ENCODE results near the gene LHX3.

The LHX3 gene

GRCh38 chr9:136209232-136209631, 4.3 kb upstream of the LHX3 start:
- DNase-seq (ENCODE audit: low spot score) = no peak

GRCh38 chr9:136208675-136209074, 3.7 kb upstream of the LHX3 start:
- no peak for DNase-seq (ENCODE audit: low spot score)

- DNase-seq (ENCODE audit: low spot score) = no peak
Observed at GRCh38 chr9:136207616-136208015, 2.7 kb upstream of the LHX3 start.

- peak; percentile 45 for DNase-seq (ENCODE audit: low spot score)
Observed at GRCh38 chr9:136206602-136207275, 1.8 kb upstream of the LHX3 start.

- no peak for DNase-seq (ENCODE audit: low spot score)
Observed at GRCh38 chr9:136205707-136205992, 722 bp upstream of the LHX3 start.

GRCh38 chr9:136204145-136204805, 653 bp downstream of the LHX3 start:
- DNase-seq (ENCODE audit: low spot score) = no peak

GRCh38 chr9:136203408-136204144, 1.4 kb downstream of the LHX3 start:
- DNase-seq (ENCODE audit: low spot score) = no peak

- DNase-seq (ENCODE audit: low spot score) = no peak
Observed at GRCh38 chr9:136202454-136203407, 2.2 kb downstream of the LHX3 start.

DNA sequence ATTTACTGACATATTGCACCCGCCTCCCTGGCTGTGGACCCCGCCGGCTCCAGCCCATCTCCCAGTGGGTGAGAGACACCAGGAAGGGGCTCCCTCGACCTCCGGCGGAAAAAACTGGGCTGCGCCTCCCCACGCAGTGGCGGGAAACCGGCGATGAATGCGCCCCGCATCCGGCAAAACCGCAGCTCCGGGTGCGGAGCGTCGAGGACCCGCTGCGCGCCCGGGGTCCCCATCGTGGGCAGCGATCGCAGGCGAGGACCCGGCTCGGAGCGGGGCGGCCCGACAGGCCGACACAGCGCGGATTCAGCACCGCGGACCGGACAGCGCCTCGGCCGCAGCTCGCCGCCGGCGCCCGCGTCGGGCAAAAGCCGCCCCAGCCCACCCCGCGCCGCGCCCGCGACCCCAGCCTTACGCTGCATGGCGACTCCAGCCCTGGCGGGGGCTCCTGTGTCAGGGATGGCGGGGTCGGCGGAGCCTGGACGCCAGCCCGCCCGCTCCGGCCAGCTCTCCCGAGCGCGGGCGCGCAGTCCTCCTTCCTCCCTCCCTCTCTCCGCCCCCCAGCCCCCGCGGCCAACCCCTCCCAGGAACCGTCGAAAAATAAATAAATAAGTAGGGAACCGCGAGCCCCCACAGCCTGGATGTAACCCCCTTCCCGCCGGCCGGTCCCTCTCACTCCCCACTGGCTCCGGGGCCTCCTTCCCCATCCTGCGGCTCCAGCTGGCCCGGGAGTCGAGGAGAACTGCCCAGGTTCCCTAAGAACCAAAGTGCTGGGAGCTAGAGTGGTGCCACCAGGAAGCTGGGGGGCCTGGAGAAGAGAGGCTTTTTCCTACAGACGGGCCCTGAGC, 3.1 kb downstream of the LHX3 start:
- no peak for DNase-seq (ENCODE audit: low spot score)

DNA sequence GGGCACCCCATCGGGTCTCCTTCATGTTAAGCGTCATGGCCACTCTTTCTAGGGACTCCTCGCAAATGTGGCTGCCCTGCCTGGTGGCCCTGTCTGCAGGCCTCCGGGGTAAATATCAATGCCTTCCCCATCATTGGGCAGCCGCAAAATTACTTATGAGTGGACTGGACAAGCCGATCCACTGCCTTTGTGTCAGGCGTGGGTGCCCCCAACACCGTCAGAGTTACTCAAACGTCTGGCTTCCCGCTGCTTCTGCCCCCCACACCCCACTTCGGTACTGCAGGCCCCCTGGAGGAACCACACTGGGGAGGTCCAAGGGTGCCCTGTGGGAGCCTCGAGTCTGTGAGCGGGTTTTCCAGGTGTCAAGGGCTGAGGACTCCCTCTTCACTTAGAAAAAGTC, 3.8 kb downstream of the LHX3 start:
- no peak for DNase-seq (ENCODE audit: low spot score)

DNA sequence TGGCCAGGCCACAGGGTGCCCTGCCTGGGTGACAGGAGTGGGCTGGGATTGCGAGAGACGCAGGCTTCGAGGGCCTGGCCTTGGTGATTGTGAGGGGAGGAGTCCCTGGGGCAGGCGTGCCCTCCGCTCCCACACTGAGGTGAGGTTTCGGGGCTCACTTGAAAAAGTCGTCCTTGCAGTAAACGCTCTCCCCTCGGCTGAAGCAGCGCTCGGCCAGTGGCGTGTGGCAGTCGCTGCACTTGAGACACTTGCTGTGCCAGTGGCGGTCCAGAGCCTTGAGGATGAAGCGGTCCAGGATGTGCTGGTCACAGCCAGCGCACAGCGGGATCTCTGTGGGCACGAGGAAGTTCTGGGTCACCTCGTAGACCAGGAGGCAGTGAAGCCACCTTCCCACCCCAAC, 4.5 kb downstream of the LHX3 start:
- no peak for DNase-seq (ENCODE audit: low spot score)

DNA sequence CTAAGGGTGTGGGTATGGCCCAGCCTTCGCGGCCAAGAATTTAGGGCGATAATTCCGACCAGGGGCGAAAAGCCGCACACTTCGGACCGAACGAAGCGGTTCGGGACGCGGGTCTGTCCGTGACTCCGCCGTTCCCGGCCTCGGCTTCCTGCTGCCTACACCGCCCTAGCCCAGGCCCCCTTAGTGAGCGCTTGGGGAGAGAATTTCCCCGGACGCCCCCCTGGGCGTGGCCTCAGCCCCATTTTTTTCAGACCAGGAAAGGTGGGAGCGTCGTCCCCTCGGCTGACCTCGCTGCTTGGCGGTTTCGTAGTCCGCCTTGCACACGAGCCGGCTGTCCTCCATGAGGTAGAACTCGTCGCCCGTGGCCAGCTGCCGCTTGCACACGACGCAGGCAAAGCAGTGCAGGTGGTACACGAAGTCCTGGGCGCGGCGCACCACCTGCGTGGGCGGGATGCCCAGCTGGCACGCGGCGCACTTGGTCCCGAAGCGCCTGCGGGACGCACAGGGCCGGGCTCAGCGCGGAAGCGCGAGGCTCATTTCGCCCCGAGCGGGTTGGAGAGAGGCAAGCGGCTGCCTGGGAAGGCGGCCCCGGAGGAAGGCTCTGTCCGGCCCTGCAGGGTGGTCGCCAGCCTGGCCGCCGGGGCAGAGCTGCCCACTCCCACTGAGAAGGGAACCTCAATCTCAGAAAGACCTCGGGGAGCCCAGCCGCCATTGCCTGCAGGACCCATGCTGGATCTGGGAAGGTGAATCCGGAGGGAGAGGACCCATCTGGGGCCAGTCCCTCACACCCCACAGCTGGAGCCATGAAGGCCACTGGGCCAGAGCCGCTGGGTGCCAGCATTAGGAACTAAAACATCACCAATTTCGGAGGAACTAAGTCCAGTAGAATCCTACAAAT, 5.3 kb downstream of the LHX3 start:
- DNase-seq (ENCODE audit: low spot score) = no peak

- DNase-seq (ENCODE audit: low spot score) = no peak
Observed at GRCh38 chr9:136198605-136199083, 6.3 kb downstream of the LHX3 start.

GRCh38 chr9:136197930-136198604, 6.9 kb downstream of the LHX3 start:
- DNase-seq (ENCODE audit: low spot score) = no peak

- no peak for DNase-seq (ENCODE audit: low spot score)
Observed at GRCh38 chr9:136197084-136197875, 7.6 kb downstream of the LHX3 start.

DNA sequence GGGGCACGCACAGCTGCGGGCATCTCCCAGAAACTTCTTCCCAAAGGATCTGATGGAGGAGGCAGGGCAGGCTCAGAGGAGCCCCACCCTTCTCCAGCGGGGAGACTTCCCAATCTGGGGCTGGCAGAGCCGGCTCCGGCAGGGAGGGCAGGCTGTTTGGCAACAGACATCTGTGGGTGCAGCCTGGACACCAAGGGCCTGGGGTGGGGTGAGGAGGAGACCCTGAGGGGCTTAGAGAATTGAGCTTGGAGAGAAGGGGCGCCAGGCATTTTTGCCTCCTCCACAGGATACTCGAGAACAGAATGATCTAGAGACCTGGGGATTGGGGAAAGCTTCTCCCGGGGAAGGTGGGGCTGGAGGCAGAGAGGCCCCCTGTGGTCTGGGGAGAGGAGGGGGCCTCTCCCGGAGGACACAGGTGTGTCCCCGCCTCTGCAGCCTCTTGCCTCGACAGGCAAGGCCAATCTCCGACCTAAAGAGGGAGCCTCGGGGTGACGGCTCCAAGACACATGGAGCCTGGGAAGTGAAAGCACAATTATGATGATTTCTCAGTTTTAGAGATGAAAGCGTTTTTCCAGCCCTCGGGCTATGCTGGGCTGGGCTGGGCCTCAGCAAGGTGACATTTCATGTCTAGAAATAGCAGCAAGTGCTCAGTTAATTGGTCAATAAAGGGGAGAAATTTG, 8.4 kb downstream of the LHX3 start:
- no peak for DNase-seq (ENCODE audit: low spot score)

DNA sequence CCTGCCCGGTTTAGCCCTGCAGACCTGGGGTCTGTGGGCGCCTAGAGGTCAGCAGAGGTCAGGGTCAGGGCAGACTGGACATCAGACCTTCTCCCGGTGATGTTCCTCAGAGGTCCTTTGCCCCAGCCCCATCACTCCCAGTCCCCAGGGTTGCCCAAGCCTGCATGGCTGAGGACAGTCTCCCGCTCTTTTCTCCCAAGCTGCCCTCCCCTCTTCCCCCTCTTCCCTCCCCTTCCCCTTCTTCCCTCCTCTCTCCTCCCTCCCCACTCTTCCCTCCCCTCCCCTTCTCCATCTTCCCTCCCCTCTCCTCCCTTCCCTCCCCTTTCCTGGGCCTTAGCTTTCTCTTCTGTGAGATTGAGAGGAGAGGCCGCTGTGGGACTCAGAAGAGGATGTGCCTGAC, 10.4 kb downstream of the LHX3 start:
- no peak for DNase-seq (ENCODE audit: low spot score)

DNA sequence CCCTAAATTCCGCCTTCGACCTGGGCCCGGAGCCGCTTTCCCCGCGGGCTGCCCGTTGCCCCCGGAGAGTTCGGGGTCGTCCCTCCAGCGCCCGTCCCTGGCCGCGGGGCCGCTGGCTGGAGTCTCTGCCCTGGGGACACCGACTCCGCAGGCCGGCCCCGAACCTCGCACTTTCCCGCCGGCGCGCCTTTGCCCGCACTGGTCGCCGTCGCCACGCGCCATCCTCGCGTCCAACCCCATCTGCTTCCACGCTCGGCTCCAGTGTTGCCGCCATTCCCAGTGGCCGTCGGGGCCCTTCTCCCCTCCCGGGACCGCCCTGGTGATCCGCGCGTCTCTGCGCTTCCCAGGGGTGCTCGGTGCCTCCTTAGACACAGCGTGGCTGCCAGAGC, 11.0 kb downstream of the LHX3 start:
- no peak for DNase-seq (ENCODE audit: low spot score)
